Neural progenitor cell (in vitro differentiated cells): ENCODE measurements around the gene ZNF212.
"Not testable (repeated sequence)": the region's sequence is repeated elsewhere in the genome, so short reads cannot be mapped to it uniquely, and the experiment has no call there.

Experiments used
- CTCF ChIP-seq: fragments of 200-600 bp; sonication (generic); IDR thresholded peaks from 2 replicates; pipeline ENCODE4 v1.5.1; 2017; ENCODE audit warnings: antibody characterized with exemption, mild to moderate bottlenecking
- EZH2phosphoT487 ChIP-seq: fragments of 200-600 bp; sonication (generic); IDR thresholded peaks from 2 replicates; pipeline ENCODE4 v1.6.1; 2017; ENCODE audit warnings: antibody characterized with exemption

DNA sequence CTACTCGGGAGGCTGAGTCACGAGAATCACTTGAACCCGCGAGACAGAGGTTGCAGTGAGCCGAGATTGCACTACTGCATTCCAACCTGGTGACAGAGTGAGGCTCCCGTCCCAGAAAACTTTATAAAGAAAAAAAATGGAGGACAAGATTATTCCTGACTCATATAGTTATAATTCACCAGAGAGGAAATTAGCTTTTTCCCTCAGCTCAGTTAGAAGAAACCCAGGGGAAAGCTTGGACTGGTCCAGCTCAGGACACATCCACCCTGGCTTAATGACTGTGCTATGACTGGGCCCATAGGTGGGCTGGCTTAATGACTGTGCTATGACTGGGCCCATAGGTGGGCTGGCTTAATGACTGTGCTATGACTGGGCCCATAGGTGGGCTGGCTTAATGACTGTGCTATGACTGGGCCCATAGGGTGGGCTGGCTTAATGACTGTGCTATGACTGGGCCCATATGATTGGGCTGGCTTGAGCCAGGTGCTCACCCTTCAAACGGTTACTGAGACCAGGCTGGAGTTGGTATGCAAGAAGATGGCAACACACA lies 5.7 kb upstream of the ZNF212 start:
- not testable (repeated sequence) for TF ChIP-seq CTCF, EZH2phosphoT487
